Activated T-cell treated with anti-CD3 and anti-CD28 coated beads, Interleukin-2, amount 50 U/mL, for 4 hours (primary cell): ENCODE data around the gene ZNF536. TPM values are rescaled to one million over a fixed set of nuclear protein-coding genes. Genes with fewer than 3 reads are reported as not detected.
"Not testable (repeated sequence)": the region's sequence is repeated elsewhere in the genome, so short reads cannot be mapped to it uniquely, and the experiment has no call there.

Source experiments
- ATAC-seq, 2 donors: fragments of 200-7000 bp; cut with Tn5 transposase; one replicate each; pipeline ENCODE4 v1.10.0; 2021
- DNase-seq: peaks from one replicate; pipeline ENCODE4 v3.0.0-alpha.2; 2020
- H3K27me3 Mint-ChIP-seq: one replicate; pipeline ENCODE4 v1.8.0; 2021; ENCODE audit warnings: low read depth, mixed read lengths
- H3K36me3 Mint-ChIP-seq: one replicate; pipeline ENCODE4 v1.8.0; 2022; ENCODE audit warnings: mixed read lengths; ENCODE audit not compliant: insufficient read depth
- H3K4me1 Mint-ChIP-seq: one replicate; pipeline ENCODE4 v1.8.0; 2021; ENCODE audit warnings: low read depth, mixed read lengths
- H3K4me3 Mint-ChIP-seq: one replicate; pipeline ENCODE4 v1.8.0; 2021; ENCODE audit warnings: mild to moderate bottlenecking, moderate library complexity, mixed read lengths
- H3K9me3 Mint-ChIP-seq: one replicate; pipeline ENCODE4 v1.8.0; 2021; ENCODE audit warnings: mixed read lengths
- total RNA-seq, 3 donors: library from RNA; stranded (reverse); gene quantifications; one replicate each; pipeline ENCODE4 v1.2.1, GENCODE V29; 2021

The ZNF536 gene
- total RNA-seq, 3 donors from 2014 or later = not detected

- Mint-ChIP-seq H3K4me3 (no peak overlapping the region), H3K4me1 (no peaks in the 10 kb centered on the region), H3K27me3 (no peaks in the 10 kb centered on the region), H3K9me3 (no peaks in the 10 kb centered on the region), H3K36me3 (no peaks in the 10 kb centered on the region)
- ATAC-seq (no peak), DNase-seq (no peak)
These were observed 83.7 kb downstream of the ZNF536 start for GRCh38 chr19:30455881-30456280.

GRCh38 chr19:30457484-30457883 lies 85.3 kb downstream of the ZNF536 start:
- no peaks in the 10 kb centered on the region for H3K27me3 Mint-ChIP-seq
- no peak overlapping the region for H3K4me3 Mint-ChIP-seq
- H3K36me3 Mint-ChIP-seq = no peaks in the 10 kb centered on the region
- no peak for DNase-seq
- H3K9me3 Mint-ChIP-seq = no peaks in the 10 kb centered on the region
- no peak for ATAC-seq
- no peaks in the 10 kb centered on the region for H3K4me1 Mint-ChIP-seq

GRCh38 chr19:30459859-30460258 lies 87.7 kb downstream of the ZNF536 start:
- no peaks in the 10 kb centered on the region for H3K36me3 Mint-ChIP-seq
- no peaks in the 10 kb centered on the region for H3K9me3 Mint-ChIP-seq
- no peak for DNase-seq
- no peaks in the 10 kb centered on the region for H3K27me3 Mint-ChIP-seq
- no peak overlapping the region for H3K4me3 Mint-ChIP-seq
- ATAC-seq = no peak
- no peaks in the 10 kb centered on the region for H3K4me1 Mint-ChIP-seq

- DNase-seq (no peak), ATAC-seq (no peak)
- Mint-ChIP-seq H3K27me3 (no peaks in the 10 kb centered on the region), H3K9me3 (no peaks in the 10 kb centered on the region), H3K4me1 (no peaks in the 10 kb centered on the region), H3K4me3 (no peak overlapping the region), H3K36me3 (no peaks in the 10 kb centered on the region)
These were observed 92.0 kb downstream of the ZNF536 start for GRCh38 chr19:30464162-30464561.

- H3K4me1 Mint-ChIP-seq, H3K9me3 Mint-ChIP-seq, H3K27me3 Mint-ChIP-seq: not testable (repeated sequence)
These were observed 94.4 kb downstream of the ZNF536 start for GRCh38 chr19:30466598-30466997.

GRCh38 chr19:30467239-30467638 lies 95.1 kb downstream of the ZNF536 start:
- Mint-ChIP-seq H3K4me3 (no peak overlapping the region), H3K36me3 (no peaks in the 10 kb centered on the region), H3K27me3 (no peaks in the 10 kb centered on the region), H3K4me1 (no peaks in the 10 kb centered on the region), H3K9me3 (no peaks in the 10 kb centered on the region)
- DNase-seq (no peak), ATAC-seq (no peak)

More at GRCh38 chr19:30466598-30466997, 94.4 kb downstream of the ZNF536 start:
- DNase-seq, ATAC-seq, H3K36me3 Mint-ChIP-seq, H3K4me3 Mint-ChIP-seq: not testable (repeated sequence)

- H3K9me3 Mint-ChIP-seq = peaks cover 5% of the 10 kb centered on the region
- no peak overlapping the region for H3K4me3 Mint-ChIP-seq
- ATAC-seq (no peak), DNase-seq (no peak)
- H3K27me3 Mint-ChIP-seq = no peaks in the 10 kb centered on the region
- no peaks in the 10 kb centered on the region for H3K4me1 Mint-ChIP-seq
- H3K36me3 Mint-ChIP-seq = no peaks in the 10 kb centered on the region
These were observed 97.6 kb downstream of the ZNF536 start for GRCh38 chr19:30469774-30470173.

- no peaks in the 10 kb centered on the region for H3K27me3 Mint-ChIP-seq
- ATAC-seq (no peak), DNase-seq (no peak)
- no peaks in the 10 kb centered on the region for H3K4me1 Mint-ChIP-seq
- no peaks in the 10 kb centered on the region for H3K36me3 Mint-ChIP-seq
- peaks cover 5% of the 10 kb centered on the region for H3K9me3 Mint-ChIP-seq
- no peak overlapping the region for H3K4me3 Mint-ChIP-seq
These were observed 99.3 kb downstream of the ZNF536 start for GRCh38 chr19:30471441-30471840.

- H3K9me3 Mint-ChIP-seq = peaks cover 5% of the 10 kb centered on the region
- no peak overlapping the region for H3K4me3 Mint-ChIP-seq
- no peaks in the 10 kb centered on the region for H3K27me3 Mint-ChIP-seq
- DNase-seq = no peak
- H3K4me1 Mint-ChIP-seq = no peaks in the 10 kb centered on the region
- ATAC-seq = no peak
- no peaks in the 10 kb centered on the region for H3K36me3 Mint-ChIP-seq
These were observed 101.2 kb downstream of the ZNF536 start for GRCh38 chr19:30473334-30473867.

GRCh38 chr19:30476997-30477396 lies 104.8 kb downstream of the ZNF536 start:
- Mint-ChIP-seq H3K27me3 (peaks cover 6% of the 10 kb centered on the region), H3K36me3 (no peaks in the 10 kb centered on the region), H3K4me1 (no peaks in the 10 kb centered on the region), H3K4me3 (no peak overlapping the region), H3K9me3 (peaks cover 5% of the 10 kb centered on the region)
- ATAC-seq (no peak), DNase-seq (no peak)

- Mint-ChIP-seq H3K9me3 (no peaks in the 10 kb centered on the region), H3K4me1 (no peaks in the 10 kb centered on the region), H3K4me3 (no peak overlapping the region), H3K27me3 (peaks cover 6% of the 10 kb centered on the region), H3K36me3 (no peaks in the 10 kb centered on the region)
- no peak for DNase-seq
- no peak for ATAC-seq
These were observed 107.0 kb downstream of the ZNF536 start for GRCh38 chr19:30479231-30479630.

- no peaks in the 10 kb centered on the region for H3K4me1 Mint-ChIP-seq
These were observed 107.9 kb downstream of the ZNF536 start for GRCh38 chr19:30480097-30480496.

GRCh38 chr19:30481063-30481462 lies 108.9 kb downstream of the ZNF536 start:
- no peaks in the 10 kb centered on the region for H3K4me1 Mint-ChIP-seq
- DNase-seq (no peak), ATAC-seq (no peak)
- H3K9me3 Mint-ChIP-seq = no peaks in the 10 kb centered on the region
- peaks cover 8% of the 10 kb centered on the region for H3K27me3 Mint-ChIP-seq
- no peak overlapping the region for H3K4me3 Mint-ChIP-seq
- no peaks in the 10 kb centered on the region for H3K36me3 Mint-ChIP-seq

More at GRCh38 chr19:30480097-30480496, 107.9 kb downstream of the ZNF536 start:
- no peaks in the 10 kb centered on the region for H3K36me3 Mint-ChIP-seq
- DNase-seq = no peak
- ATAC-seq = no peak
- no peaks in the 10 kb centered on the region for H3K9me3 Mint-ChIP-seq
- H3K27me3 Mint-ChIP-seq = peaks cover 6% of the 10 kb centered on the region
- no peak overlapping the region for H3K4me3 Mint-ChIP-seq

GRCh38 chr19:30481823-30482222 lies 109.6 kb downstream of the ZNF536 start:
- Mint-ChIP-seq H3K4me3 (no peak overlapping the region), H3K36me3 (no peaks in the 10 kb centered on the region)

GRCh38 chr19:30482956-30483355 lies 110.8 kb downstream of the ZNF536 start:
- Mint-ChIP-seq H3K4me1 (no peaks in the 10 kb centered on the region), H3K36me3 (no peaks in the 10 kb centered on the region), H3K4me3 (no peak overlapping the region), H3K9me3 (no peaks in the 10 kb centered on the region), H3K27me3 (peaks cover 8% of the 10 kb centered on the region)
- DNase-seq (no peak), ATAC-seq (no peak)

More at GRCh38 chr19:30481823-30482222, 109.6 kb downstream of the ZNF536 start:
- Mint-ChIP-seq H3K27me3 (peaks cover 8% of the 10 kb centered on the region), H3K4me1 (no peaks in the 10 kb centered on the region), H3K9me3 (no peaks in the 10 kb centered on the region)
- no peak for DNase-seq
- ATAC-seq = no peak

GRCh38 chr19:30486250-30486649 lies 114.1 kb downstream of the ZNF536 start:
- H3K4me1 Mint-ChIP-seq, ATAC-seq, DNase-seq, H3K9me3 Mint-ChIP-seq, H3K36me3 Mint-ChIP-seq, H3K4me3 Mint-ChIP-seq, H3K27me3 Mint-ChIP-seq: not testable (repeated sequence)
